Suprapubic skin (tissue), 3 donors: Measurements from ENCODE around the gene ADAMTS16.

Experiments
- CTCF ChIP-seq, 2 donors: fragments of 200-600 bp in 1 of 2; fragments of 450-650 bp in 1 of 2; sonication (generic) in 1 of 2; IDR thresholded peaks; one replicate each; pipeline ENCODE4 v1.5.1; 2016 to 2019; ENCODE audit warnings: antibody characterized with exemption in 2 of 2, mild to moderate bottlenecking in 1 of 2, moderate library complexity in 1 of 2
- EP300 ChIP-seq: sonication (generic); formaldehyde crosslinking; IDR thresholded peaks from one replicate; pipeline ENCODE4 v1.6.1; 2017; ENCODE audit warnings: antibody characterized with exemption
- POLR2A ChIP-seq, 2 donors: fragments of 450-650 bp; IDR thresholded peaks; one replicate each; pipeline ENCODE4 v1.6.1; 2017; ENCODE audit warnings: antibody characterized with exemption in 2 of 2, mild to moderate bottlenecking in 2 of 2, moderate library complexity in 2 of 2

- no peak for TF ChIP-seq CTCF (IDR thresholded peaks at IDR 0.05)
- no peak for TF ChIP-seq POLR2A (IDR thresholded peaks at IDR 0.05)
- no peak for TF ChIP-seq EP300
These were observed 186.1 kb downstream of the ADAMTS16 start for GRCh38 chr5:5326115-5326758.
